HG02885 (cell line): ENCODE measurements around the gene MIPEP.
"Not testable (repeated sequence)": the region's sequence is repeated elsewhere in the genome, so short reads cannot be mapped to it uniquely, and the experiment has no call there.

Experiments used
- ATAC-seq: cut with Tn5 transposase; IDR thresholded peaks from one replicate; pipeline ENCODE4 v1.9.1; 2021; ENCODE audit warnings: mild to moderate bottlenecking; ENCODE audit not compliant: unreplicated experiment, poor library complexity

Gene MIPEP

DNA sequence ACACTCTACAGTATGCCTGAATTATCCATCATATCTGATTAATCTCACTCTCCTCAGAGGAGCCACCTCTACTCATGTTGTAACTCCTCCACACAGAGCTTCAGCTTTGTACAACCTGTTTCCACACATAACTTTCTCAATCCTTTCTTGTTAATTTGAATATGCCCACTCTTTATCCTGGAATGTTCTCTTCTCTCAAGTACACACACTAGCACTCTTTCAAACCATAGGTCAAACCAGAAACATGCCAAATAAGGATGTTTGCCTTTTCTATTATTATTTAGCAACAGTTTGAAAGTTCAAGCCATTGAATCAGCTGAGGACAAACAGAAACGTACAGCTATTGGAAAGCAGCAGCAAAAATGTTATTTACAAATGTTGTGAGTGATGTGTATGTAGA is 110.3 kb downstream of the MIPEP start:
- no peak for ATAC-seq

DNA sequence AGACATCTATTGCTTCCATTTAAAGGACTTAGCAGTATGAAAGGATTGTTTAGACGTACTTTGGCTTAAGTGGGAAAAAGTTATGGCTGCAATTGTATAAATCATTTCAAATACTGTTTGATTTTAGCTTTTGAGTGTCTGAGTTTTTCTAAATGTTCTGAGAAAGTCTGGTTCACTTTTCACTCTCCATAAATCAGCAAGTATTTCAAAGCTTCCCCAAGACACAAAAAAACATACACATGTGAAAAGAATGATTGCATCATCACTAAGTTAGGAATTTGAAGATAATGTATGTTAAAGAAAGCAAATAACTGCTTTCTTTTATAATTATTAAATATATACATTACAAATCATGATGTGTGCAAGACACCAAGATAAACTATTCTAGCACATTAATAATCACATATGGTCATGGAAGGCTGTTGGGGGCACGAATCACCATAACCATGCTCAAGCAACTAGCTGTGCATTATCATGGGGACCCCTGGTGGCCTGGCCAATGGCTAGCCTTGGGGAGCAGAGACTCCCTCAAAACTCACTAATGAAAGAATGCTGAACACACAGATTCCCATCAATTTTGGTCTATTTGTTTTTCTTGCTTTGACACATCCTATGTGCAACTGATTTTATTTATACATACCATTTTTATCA is 111.1 kb downstream of the MIPEP start:
- no peak for ATAC-seq

DNA sequence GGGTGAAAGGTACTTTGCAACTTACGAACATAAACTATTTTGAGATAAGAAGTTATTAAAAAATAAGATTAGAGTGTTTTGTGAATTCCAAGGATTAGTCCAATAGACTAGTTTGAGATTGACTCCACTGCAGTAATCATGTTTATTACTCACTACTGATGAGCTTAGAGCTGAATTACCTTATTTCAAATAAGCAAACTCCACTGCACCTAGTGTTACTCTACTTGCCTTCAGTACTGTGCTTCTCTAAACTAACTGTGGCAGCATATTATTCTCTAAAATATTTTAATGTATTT is 111.7 kb downstream of the MIPEP start:
- peak; percentile 27 for ATAC-seq

DNA sequence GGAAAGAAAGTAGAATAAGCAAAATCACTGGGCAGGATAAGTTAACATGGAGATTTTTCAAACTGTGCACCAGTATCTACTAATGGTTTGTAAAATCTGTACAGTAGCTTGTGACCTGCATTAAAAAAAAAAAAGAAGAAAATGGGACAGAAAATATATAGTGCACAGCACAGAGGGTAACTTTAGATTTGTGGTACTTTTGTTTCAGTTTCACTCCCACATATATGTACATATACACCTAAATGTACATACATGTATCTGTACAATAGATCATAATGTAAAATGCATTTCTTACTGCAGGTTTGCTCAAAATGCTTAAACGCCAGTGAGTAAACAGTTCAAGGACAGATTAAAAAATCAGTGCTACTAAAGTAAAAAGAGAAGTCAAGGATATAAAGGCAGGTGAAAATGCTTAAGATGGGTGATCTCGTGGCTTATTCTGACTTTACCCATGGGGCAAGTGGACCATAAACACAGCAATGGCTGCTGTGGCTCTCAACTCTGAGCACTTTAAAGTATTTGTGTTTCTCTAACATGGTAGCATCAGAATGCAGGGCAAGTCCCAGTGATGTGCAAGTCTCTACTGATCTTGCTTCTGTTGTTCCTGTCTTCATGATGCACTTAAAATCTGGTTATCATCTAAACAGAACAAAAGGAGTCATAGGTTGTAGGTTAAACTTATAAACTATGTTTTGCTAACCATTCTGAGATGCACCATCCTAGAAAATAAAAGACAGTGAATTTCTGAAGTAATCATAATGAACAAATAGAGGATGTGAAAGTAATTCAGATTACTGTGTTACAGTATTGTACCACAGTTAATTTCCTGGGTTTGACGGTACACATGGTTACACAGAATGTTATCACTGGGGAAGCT is 112.3 kb downstream of the MIPEP start:
- ATAC-seq: peak; percentile 97

DNA sequence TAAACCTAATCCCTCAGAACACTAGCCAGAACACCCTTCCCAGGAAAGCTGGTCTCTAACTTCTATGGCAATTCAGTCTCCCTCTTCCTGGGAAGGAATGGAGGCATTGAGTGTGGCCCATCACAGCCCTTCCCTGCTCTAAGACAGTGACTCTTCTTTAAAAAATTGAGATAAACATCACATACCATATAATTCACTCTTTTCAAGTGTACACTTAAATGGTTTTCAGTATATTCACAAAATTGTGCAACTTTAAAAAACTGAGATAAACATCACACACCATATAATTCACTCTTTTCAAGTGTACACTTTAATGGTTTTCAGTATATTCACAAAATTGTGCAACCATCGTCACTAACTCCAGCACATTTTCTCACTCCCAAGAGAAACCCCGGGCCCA is 116.5 kb downstream of the MIPEP start:
- no peak for ATAC-seq

DNA sequence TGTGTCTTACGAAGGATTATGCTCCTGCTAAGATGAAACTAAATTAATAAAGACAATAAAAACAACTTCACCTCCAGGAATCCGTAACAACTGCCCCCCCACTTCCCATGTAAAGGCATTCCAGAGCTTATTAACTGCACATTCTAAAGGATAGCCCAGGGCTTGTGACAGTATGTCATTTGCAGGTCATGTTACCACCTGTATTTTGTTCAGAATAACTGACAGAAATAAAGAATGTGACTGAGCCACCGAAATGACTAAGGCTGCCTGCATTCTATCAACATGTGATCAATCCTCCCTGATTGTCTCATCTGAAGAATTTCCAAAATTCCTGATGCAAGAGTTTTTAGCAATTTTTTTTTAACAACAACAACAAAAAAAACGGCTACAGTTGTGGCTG is 117.2 kb downstream of the MIPEP start:
- ATAC-seq: no peak

DNA sequence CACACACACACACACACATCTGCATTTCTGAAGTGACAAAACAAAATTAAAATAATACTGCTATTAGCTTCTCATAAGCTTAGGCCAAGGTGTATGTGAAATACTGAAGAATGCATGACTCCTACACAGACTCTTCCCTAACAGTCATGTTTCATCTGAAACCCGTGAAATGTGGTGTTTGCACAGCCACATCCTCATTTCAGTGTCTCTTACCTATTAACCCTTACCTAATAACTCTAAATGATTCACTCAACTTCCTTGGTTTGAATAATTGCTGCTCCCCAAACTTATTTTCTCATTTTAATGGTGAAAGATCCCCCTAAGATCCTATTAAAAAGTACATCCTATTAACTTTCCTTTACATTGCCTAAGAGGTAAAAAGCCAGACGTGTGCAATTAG is 117.6 kb downstream of the MIPEP start:
- ATAC-seq: peak; percentile 97

DNA sequence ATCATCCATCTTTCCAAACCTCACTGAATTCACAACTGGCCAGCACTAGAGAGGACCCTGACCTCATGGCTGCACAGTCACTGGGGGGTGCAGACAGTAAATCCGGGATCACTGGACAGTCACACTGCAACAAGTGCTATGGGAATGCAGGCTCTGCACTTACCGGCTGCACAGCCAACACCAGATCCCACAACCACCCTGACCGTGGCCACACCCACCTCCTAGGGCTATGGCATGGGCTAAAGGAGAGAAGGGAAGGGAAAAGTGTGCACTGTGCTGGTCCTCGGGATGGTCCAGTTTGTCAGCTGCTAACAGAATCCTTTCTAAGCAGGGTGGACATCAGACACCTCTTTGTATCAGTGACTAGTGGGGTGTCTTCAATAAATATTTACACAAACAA is 118.2 kb downstream of the MIPEP start:
- ATAC-seq: no peak

DNA sequence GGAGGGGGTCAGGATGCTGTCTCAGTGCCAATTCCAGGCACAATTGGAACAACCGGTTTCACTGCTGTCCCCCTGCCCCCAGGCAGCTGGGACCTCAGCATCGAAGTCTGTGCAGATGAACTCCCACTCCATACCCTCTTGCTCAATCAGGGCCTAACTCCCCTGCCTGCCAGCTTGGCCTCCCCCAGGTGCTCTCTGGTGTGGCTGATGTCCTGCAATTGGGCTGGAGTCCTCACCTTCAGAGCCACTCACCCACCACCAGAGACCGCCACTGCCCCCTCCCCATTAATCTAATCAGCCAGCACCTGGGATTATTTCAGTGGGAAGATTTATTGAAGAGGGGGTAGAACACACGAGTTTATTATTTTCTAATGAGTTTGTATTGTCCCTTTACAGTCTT is 118.8 kb downstream of the MIPEP start:
- no peak for ATAC-seq

DNA sequence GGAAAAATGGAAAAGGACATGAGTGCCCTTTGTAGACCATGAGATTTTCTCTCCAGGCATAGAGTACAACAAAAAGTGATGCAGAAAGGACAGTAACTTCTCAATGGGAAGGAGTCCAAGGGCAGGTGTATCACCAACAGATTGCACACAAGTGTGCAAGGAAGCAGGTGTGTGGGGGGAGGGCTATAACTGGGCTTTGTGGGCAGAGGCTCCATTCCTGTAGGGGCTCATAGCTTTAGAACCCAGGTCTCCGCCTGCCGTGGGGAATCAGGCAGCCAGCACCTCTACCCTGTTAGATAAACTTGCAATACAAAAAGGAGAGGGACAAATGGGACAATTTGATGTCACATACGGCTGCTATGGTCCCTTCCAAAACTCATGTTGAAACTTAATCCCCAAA is 119.8 kb downstream of the MIPEP start:
- ATAC-seq: no peak

DNA sequence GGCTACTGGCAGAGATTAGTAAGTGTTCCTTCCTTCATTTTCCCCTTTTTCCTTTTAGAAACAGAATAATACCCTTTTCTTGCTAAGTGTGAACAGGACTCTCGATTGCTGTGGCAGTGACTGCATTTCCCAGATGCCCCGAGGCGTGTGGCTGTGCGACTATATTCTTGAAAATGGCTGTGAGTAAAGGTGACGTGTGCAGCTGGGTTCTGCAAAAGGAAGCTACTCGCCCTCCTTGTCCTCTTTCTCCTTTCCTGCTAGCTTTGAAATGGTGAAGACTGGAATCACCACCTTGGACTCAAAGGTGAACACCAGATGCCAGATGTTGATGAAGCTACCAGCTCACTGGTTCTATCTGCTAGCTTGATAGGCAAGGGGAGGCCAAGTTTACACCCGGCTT is 121.4 kb downstream of the MIPEP start:
- no peak for ATAC-seq

DNA sequence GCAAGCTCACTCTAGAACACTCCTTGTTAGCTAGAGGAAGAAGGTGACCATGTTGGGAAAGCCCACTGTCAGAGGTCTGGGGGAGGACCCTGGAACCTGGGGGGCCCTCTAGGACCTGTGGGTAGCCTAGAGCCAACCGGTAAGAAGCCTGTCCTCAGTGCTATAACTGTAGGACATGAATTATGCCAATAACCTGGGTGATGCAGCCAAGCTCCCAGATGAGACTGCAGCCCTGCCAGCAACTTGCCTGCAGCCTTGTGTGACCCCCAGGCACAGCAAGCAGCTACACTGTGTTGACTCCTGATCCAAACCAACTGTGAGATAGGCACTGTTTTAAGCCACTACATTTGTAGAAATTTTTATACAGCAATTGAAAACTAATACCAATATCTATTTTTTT is 122.3 kb downstream of the MIPEP start:
- ATAC-seq: no peak

DNA sequence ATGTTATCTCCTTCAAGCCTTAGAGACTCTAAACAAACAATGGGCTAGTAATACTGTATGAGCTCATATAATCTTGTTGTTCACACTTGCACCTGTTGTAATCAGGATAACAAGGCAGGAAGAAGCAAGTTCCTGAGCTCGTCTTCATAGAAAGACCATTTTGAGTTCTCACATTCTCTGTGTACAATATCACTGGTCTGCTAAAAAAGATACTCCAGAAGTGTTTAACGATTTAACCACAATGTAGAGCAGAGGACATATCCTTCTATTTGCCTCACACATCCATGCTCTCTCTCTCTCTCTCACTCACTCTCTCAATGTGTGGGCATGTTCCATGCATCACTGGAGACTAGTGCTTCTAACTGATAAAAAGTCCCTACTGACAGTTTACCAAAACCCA is 122.9 kb downstream of the MIPEP start:
- peak; percentile 50 for ATAC-seq

DNA sequence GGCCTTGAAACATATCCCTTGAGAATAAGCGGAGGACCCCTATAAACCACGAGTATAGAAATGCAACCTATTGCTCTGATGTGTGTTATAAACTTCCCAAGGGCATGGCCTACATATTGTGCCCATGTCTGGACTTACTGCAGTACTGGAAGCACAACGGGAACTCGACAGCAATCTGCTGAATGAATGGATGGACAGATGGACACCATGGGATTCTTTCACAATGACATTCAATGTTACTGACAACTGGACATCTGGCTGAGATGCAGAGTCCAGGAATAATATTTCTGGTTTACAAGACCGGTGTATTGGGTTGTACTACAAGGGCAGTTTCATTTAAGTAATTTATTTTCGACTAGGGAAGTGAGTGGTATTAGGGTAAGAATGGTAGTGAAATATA is 123.7 kb downstream of the MIPEP start:
- no peak for ATAC-seq

DNA sequence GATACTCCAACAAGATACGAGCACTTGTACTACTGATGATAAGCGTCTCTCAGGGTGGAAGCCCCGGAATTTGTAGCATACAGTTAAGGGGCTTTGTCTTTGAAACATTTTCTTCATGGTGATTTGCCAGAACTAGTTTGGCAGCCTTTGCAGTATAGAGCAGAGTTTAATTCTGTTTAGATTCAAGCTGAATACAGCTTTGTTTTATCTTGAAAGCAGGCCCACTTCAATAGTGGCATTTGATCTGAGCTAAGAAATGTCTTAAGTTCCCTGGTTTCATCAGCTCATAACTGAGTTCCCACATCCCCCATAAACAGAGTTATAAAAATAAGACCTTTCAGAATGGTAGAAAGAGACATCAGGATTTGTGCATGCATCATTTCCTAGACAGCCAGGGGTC is 125.9 kb downstream of the MIPEP start:
- no peak for ATAC-seq

DNA sequence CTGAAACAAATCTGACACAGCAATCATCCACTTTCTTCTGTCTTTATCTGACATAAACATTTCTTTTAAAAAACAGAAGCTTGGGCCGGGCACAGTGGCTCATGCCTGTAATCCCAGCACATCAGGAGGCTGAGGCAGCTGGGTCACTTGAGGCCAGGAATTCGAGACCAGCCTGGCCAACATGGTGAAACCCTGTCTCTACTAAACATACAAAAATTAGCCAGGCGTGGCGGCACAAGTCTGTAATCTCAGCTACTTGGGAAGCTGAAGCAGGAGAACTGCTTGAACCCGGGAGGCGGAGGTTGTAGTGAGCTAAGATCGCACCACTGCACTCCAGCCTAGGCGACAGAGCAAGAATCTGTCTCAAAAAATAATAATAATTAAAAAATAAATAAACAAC is 127.4 kb downstream of the MIPEP start:
- ATAC-seq: not testable (repeated sequence)

DNA sequence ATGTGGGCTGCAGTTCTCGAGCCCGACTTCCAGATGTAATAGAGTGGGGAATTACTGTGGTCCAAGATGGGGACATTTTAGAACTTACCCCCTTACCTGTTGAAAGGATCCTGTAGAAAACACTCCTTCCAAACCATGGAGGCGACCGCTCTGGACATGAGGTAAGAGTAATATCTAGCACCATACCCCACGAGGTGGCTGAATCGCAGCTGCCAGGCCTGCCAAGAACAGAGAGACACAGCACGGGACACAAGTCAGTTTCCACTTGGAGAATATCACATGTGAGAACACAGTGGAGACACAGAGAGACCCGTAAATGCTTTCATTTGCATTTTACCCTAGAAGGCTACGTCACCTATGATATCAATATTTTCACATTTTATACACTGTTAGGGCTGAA is 129.2 kb downstream of the MIPEP start:
- no peak for ATAC-seq

DNA sequence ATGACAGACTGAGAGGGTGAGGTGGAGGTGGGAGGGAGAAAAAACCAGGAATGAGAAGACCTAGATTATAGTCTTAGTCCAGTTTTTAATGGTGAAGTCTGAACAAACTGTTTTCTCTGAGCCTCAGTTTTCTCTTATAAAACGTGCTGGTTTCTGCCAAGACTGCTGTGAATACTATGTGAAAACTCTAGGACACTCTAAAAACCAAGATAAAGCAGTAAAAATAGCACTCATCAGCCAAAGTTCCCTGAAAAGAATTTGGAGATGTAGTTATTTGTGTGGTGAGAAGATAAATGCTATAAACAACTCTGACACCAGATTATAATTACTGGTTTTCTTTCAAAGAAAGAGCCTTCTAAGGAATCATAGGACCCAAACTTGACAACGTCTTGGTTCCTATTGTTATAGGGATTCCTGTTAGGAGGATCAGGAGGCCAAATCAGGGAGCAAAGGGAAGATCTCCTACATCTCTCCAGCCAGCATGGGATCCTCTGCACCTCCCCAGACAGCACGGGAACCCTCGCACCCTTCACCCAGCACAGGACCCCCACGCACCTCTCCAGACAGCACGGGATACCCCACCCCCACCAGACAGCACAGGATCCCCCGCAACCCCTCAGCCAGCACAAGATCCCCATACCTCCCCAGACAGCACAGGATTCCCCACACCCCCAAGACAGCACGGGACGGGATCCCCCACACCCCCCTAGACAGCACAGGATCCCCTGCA is 130.2 kb downstream of the MIPEP start:
- no peak for ATAC-seq

DNA sequence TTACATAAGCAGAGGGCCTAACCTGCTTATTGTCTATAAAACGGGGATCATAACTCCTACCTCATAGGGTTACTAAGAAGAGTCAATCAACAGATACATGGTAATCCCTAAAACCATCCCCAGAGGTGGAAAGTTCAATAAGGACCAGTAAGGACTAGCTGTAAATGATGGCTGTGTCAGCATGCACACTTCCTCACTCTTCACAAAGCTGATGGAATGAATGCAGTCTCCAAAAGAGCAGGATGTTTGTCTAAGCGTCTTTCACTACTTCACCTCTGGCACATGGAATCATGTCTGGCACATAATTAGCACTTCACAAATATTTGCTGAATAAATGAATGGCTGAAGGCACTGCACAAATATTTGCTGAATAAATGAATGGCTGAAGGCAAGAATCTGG is 134.2 kb downstream of the MIPEP start:
- no peak for ATAC-seq

DNA sequence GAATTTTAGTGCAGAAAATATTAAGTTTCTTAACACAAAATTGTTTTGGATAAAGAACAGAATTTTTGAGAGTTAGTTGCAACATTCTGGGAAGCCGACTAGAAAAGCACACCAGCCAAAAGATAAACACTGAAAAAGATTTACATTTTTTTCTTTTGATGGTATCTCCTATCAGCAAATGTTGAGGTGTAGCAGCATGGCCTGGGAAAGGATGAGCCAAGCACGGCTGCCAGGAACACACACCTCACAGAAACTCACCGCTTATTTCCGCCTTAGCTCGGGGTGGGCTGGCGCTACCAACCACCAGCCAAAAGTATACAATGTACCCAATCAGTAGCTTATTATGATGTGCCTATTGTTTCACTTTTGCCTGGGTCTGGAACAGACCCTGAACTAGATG is 134.7 kb downstream of the MIPEP start:
- ATAC-seq: no peak

DNA sequence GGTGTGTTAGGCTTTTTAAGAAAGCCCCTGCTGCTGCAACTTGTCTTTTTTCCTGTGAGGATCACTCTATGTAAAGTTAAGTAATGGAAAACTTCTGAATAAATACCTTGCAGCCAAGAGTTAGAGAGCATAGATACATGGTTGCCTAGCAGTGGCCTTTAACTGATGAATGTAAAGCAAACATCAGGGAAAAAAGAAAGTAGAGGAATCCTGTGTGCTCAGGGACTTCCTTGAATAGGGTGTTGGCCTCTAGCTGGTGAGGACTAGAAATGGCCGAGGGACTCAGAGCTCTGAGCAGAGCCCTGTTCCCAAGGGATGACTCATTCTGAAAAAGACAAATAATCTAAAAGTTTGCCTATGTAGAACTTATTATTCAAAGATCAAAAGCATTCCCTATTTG is 135.7 kb downstream of the MIPEP start:
- ATAC-seq: no peak
